Gastrocnemius medialis (tissue), 4 donors: ENCODE measurements around the gene NEDD4. TPM values are rescaled to one million over a fixed set of nuclear protein-coding genes. Genes with fewer than 3 reads are reported as not detected.

Experiments used
- ATAC-seq, 2 donors: fragments of 150-250 bp; one replicate each; pipeline ENCODE4 v1.9.1; 2016
- DNase-seq, 2 donors: peaks; one replicate each; pipeline ENCODE4 v3.0.0-alpha.2; 2019
- H3K27ac ChIP-seq, 4 donors: fragments of 200-600 bp; sonication (generic); 1 replicate in 1 of 4; 2 replicates in 3 of 4; pipeline ENCODE4 v1.5.1; 2016 to 2018; ENCODE audit warnings: mild to moderate bottlenecking in 2 of 4, moderate library complexity in 1 of 4
- H3K27me3 ChIP-seq, 3 donors: fragments of 200-600 bp; sonication (generic) in 2 of 3; 1 replicate in 1 of 3; 2 replicates in 2 of 3; pipeline versions ENCODE4 v1.5.1 to v1.6.0; 2016 to 2019; ENCODE audit warnings: mild to moderate bottlenecking in 1 of 3, moderate library complexity in 1 of 3
- H3K36me3 ChIP-seq, 2 donors: fragments of 200-600 bp; sonication (generic) in 1 of 2; one replicate each; pipeline ENCODE4 v1.5.1; 2017 to 2018
- H3K4me1 ChIP-seq, 2 donors: fragments of 200-600 bp; sonication (generic) in 1 of 2; one replicate each; pipeline ENCODE4 v1.5.1; 2016 to 2017; ENCODE audit warnings: mild to moderate bottlenecking in 2 of 2
- H3K4me3 ChIP-seq, 4 donors: fragments of 200-600 bp; sonication (generic) in 3 of 4; 1 replicate in 1 of 4; 2 replicates in 3 of 4; pipeline ENCODE4 v1.5.1; 2016 to 2019; ENCODE audit warnings: mild to moderate bottlenecking in 2 of 4
- H3K9me3 ChIP-seq, 3 donors: fragments of 200-600 bp; sonication (generic) in 2 of 3; 1 replicate in 1 of 3; 2 replicates in 2 of 3; pipeline ENCODE4 v1.5.1; 2016 to 2019
- POLR2A ChIP-seq, 2 donors: fragments of 450-650 bp; IDR thresholded peaks; one replicate each; pipeline ENCODE4 v1.6.1; 2017; ENCODE audit warnings: antibody characterized with exemption in 2 of 2, mild to moderate bottlenecking in 2 of 2, moderate library complexity in 2 of 2
- in situ Hi-C, 4 donors: fragments of 200-750 bp; cut with MboI; loops; one replicate each; pipeline versions ENCODE4 v1.15.0 to v1.8.0; 2017; ENCODE audit warnings: low sequenced_read_pairs in 4 of 4
- intact Hi-C: fragments of 100-400 bp; cut with DNase I; formaldehyde crosslinking; loops from one replicate; pipeline ENCODE4 v1.15.1; 2023; ENCODE audit warnings: low total_unique reads
- total RNA-seq, 4 donors: library from RNA; depleted of rRNA; stranded (reverse); fragments of >200 nt; gene quantifications; one replicate each; pipeline versions ENCODE4 v1.1.0 to v1.2.3, GENCODE V29; 2016
- TF ChIP-seq, protein P1 (sequence below), 5 experiments: fragments of 450-650 bp in 3 of 5; fragments of 200-600 bp in 2 of 5; sonication (generic) in 2 of 5; IDR thresholded peaks in 4 of 5; conservative IDR thresholded peaks in 1 of 5; 1 replicate in 4 of 5; 2 replicates in 1 of 5; pipeline ENCODE4 v1.5.1; 2016 to 2019; ENCODE audit warnings: antibody characterized with exemption in 5 of 5, mild to moderate bottlenecking in 3 of 5, moderate library complexity in 3 of 5

Gene NEDD4
- total RNA-seq, 4 donors from 2014 or later, result 45.4 to 475 (median 205) TPM

DNA sequence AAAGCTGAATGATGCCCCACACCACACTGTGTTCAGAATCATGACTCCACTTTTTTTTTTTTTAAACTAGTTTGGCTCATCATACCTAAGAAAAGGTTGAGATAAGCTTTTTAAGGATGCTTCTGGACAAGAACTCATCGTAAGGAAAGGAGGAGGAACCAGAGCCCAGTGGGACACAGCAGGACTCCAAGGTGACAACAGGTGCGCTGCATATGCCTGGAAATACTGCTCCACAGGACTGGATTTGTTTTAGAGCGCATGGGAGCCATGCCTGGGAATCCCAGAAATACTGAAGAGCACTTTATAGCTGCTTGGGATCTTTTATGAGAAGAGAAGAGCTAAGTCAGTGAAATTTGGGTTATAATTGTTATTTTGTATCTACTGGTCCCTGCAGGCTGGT, 93.4 kb downstream of the NEDD4 start:
- peak overlapping the region in 3 of 4 donors; percentile 18 to 31 (median 26) for H3K4me3 ChIP-seq
- peaks cover 45 to 71% of the 10 kb centered on the region in 2 donors for H3K4me1 ChIP-seq
- H3K27me3 ChIP-seq, result no peaks in the 10 kb centered on the region
- peak; percentile 55 to 72 for DNase-seq
- in situ Hi-C loops (loop anchor here in 2 of 4 donors (25.0 kb wide), 1 partner anchor 263 kb away; no protein-coding TSS in a partner anchor), intact Hi-C loops (no loop called here)
- peak overlapping the region; percentile 86 to 97 (median 90) for H3K27ac ChIP-seq
- no peaks in the 10 kb centered on the region for H3K9me3 ChIP-seq
- no peak for TF ChIP-seq POLR2A (IDR thresholded peaks at IDR 0.05)
- TF ChIP-seq, protein P1, sequence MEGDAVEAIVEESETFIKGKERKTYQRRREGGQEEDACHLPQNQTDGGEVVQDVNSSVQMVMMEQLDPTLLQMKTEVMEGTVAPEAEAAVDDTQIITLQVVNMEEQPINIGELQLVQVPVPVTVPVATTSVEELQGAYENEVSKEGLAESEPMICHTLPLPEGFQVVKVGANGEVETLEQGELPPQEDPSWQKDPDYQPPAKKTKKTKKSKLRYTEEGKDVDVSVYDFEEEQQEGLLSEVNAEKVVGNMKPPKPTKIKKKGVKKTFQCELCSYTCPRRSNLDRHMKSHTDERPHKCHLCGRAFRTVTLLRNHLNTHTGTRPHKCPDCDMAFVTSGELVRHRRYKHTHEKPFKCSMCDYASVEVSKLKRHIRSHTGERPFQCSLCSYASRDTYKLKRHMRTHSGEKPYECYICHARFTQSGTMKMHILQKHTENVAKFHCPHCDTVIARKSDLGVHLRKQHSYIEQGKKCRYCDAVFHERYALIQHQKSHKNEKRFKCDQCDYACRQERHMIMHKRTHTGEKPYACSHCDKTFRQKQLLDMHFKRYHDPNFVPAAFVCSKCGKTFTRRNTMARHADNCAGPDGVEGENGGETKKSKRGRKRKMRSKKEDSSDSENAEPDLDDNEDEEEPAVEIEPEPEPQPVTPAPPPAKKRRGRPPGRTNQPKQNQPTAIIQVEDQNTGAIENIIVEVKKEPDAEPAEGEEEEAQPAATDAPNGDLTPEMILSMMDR (IDR thresholded peaks at IDR 0.05 in 4 of 5, conservative IDR thresholded peaks at IDR 0.05 in 1 of 5), result no peak
- peak; percentile 40 to 46 for ATAC-seq
- no peaks in the 10 kb centered on the region for H3K36me3 ChIP-seq

DNA sequence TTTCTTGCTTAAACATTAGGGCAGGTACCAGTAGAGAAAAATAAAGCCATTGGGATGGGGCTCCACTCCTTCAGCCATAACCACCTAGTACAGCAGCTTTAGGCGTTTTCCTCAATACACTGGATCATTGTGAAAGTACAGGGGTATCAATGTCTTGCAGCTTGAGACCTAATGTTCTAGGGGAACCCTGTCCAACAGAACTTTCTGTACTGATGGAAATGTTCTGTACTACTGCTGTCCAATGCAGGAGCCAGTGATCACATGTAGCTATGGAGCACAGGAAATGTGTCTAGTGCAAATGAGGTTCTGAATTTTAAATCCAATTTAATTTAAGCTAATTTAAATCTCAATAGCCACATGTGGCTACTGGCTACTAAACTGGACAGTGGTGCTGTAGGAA, 93.9 kb downstream of the NEDD4 start:
- ATAC-seq, result peak; percentile 78 to 83
- peaks cover 45 to 69% of the 10 kb centered on the region in 2 donors for H3K4me1 ChIP-seq
- intact Hi-C loops, result loop anchor here (2.0 to 5.0 kb wide), 2 partner anchors 31 to 52 kb away; no protein-coding TSS in a partner anchor

DNA sequence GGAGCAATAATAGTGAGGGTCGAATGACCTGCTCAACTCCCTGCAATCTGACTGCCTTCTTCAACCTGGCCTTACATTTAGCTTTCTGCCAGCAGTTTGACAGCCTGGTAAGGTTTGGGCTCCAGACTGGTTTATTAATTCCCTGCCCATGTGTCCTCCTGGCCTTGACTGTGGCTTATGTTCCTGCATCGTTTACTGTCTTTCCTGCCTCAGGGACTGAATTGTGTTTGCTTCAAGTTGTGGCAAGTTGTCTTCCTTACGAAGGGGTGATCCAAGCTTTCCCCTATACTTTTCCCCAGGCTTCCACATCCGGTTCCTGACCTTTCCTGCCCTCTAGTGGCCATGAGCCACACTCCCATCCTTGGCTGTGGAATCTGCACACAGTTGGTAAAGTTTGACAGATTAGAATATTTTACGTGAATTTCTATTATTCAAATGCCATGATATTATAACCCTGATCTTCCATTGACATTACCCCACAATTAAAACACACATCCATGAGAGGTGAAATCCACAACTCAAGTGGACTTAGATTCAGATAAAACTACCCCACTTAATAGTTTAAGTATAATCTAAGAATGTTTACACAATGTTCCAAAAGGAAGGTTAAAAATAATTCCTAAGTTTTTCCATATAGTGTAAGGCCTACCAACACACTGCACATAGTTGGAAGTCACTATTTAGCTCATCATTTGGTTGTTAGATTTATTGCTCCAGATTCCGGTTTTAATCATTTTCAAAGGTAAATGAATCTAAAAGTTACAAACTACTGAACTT, 95.7 kb downstream of the NEDD4 start:
- H3K27me3 ChIP-seq, result no peaks in the 10 kb centered on the region
- intact Hi-C loops (loop anchor here (2.0 to 5.0 kb wide), 2 partner anchors 29 to 50 kb away; no protein-coding TSS in a partner anchor), in situ Hi-C loops (no loop called here)
- peak; percentile 55 to 70 for DNase-seq
- no peaks in the 10 kb centered on the region for H3K9me3 ChIP-seq
- no peaks in the 10 kb centered on the region for H3K36me3 ChIP-seq
- TF ChIP-seq POLR2A (IDR thresholded peaks at IDR 0.05), result no peak
- TF ChIP-seq, protein P1 (IDR thresholded peaks at IDR 0.05 in 4 of 5, conservative IDR thresholded peaks at IDR 0.05 in 1 of 5), result peak; percentile 75 to 86 (median 80)
- H3K4me3 ChIP-seq, result peak overlapping the region; percentile 5 to 39 (median 24)
- peaks cover 56 to 74% of the 10 kb centered on the region in 2 donors for H3K4me1 ChIP-seq
- ATAC-seq, result peak; percentile 56 to 66
- peak overlapping the region; percentile 86 to 97 (median 90) for H3K27ac ChIP-seq

More for the DNA sequence above, 93.9 kb downstream of the NEDD4 start:
- no peaks in the 10 kb centered on the region for H3K27me3 ChIP-seq
- H3K27ac ChIP-seq, result peak overlapping the region; percentile 86 to 97 (median 90)
- peak in 1 of 2 donors; percentile 47 for TF ChIP-seq POLR2A (IDR thresholded peaks at IDR 0.05)
- TF ChIP-seq, protein P1 (IDR thresholded peaks at IDR 0.05 in 4 of 5, conservative IDR thresholded peaks at IDR 0.05 in 1 of 5), result no peak
- peak in 1 of 2 donors; percentile 48 for DNase-seq
- in situ Hi-C loops, result no loop called here
- H3K4me3 ChIP-seq, result peak overlapping the region in 3 of 4 donors; percentile 10 to 26 (median 18)
- H3K36me3 ChIP-seq, result no peaks in the 10 kb centered on the region
- H3K9me3 ChIP-seq, result no peaks in the 10 kb centered on the region

GRCh38 chr15:55894399-55894965, 98.9 kb downstream of the NEDD4 start:
- in situ Hi-C loops (no loop called here), intact Hi-C loops (no loop called here)
- TF ChIP-seq, protein P1 (IDR thresholded peaks at IDR 0.05 in 4 of 5, conservative IDR thresholded peaks at IDR 0.05 in 1 of 5), result no peak
- TF ChIP-seq POLR2A (IDR thresholded peaks at IDR 0.05), result no peak
- peaks cover 41 to 48% of the 10 kb centered on the region in 2 donors for H3K4me1 ChIP-seq
- H3K4me3 ChIP-seq, result peak overlapping the region; percentile 36 to 46 (median 42)
- peak overlapping the region; percentile 86 to 97 (median 90) for H3K27ac ChIP-seq
- DNase-seq (no peak), ATAC-seq (no peak)
- no peaks in the 10 kb centered on the region for H3K27me3 ChIP-seq
- no peaks in the 10 kb centered on the region for H3K36me3 ChIP-seq
- no peaks in the 10 kb centered on the region for H3K9me3 ChIP-seq
